ENCODE results near the gene SIGLEC10.
"Not testable (repeated sequence)": the region's sequence is repeated elsewhere in the genome, so short reads cannot be mapped to it uniquely, and the experiment has no call there.

SIGLEC10 gene

GRCh38 chr19:51450730-51451307 is 33.4 kb upstream of the SIGLEC10 start:
- no peak for DNase-seq (ENCODE audit: low read depth in 2 of 2)
- TF ChIP-seq CTCF (IDR thresholded peaks at IDR 0.05; ENCODE audit: low read depth, low read length) = no peak
- H3K4me3 ChIP-seq (replicated peaks in 1 of 2; ENCODE audit: low read depth in 2 of 2, low read length in 2 of 2) = no peak overlapping the region

- TF ChIP-seq CTCF (IDR thresholded peaks at IDR 0.05; ENCODE audit: low read depth, low read length) = no peak
- H3K4me3 ChIP-seq (replicated peaks in 1 of 2; ENCODE audit: low read depth in 2 of 2, low read length in 2 of 2) = no peak overlapping the region
- no peak for DNase-seq (ENCODE audit: low read depth in 2 of 2)
These were observed 31.1 kb upstream of the SIGLEC10 start for GRCh38 chr19:51448411-51449016.

GRCh38 chr19:51448011-51448410 is 30.6 kb upstream of the SIGLEC10 start:
- no peak for TF ChIP-seq CTCF (IDR thresholded peaks at IDR 0.05; ENCODE audit: low read depth, low read length)
- no peak for DNase-seq (ENCODE audit: low read depth in 2 of 2)
- H3K4me3 ChIP-seq (replicated peaks in 1 of 2; ENCODE audit: low read depth in 2 of 2, low read length in 2 of 2) = no peak overlapping the region

- not testable (repeated sequence) for H3K4me3 ChIP-seq (replicated peaks in 1 of 2; ENCODE audit: low read depth in 2 of 2, low read length in 2 of 2); DNase-seq (ENCODE audit: low read depth in 2 of 2)
These were observed 30.1 kb upstream of the SIGLEC10 start for GRCh38 chr19:51447510-51447909.

GRCh38 chr19:51441410-51442390 is 24.3 kb upstream of the SIGLEC10 start:
- no peak for TF ChIP-seq CTCF (IDR thresholded peaks at IDR 0.05; ENCODE audit: low read depth, low read length)
- H3K4me3 ChIP-seq (replicated peaks in 1 of 2; ENCODE audit: low read depth in 2 of 2, low read length in 2 of 2) = no peak overlapping the region
- no peak for DNase-seq (ENCODE audit: low read depth in 2 of 2)

GRCh38 chr19:51440846-51441409 is 23.5 kb upstream of the SIGLEC10 start:
- no peak for DNase-seq (ENCODE audit: low read depth in 2 of 2)
- no peak for TF ChIP-seq CTCF (IDR thresholded peaks at IDR 0.05; ENCODE audit: low read depth, low read length)
- no peak overlapping the region for H3K4me3 ChIP-seq (replicated peaks in 1 of 2; ENCODE audit: low read depth in 2 of 2, low read length in 2 of 2)

- TF ChIP-seq CTCF (IDR thresholded peaks at IDR 0.05; ENCODE audit: low read depth, low read length) = no peak
- H3K4me3 ChIP-seq (replicated peaks in 1 of 2; ENCODE audit: low read depth in 2 of 2, low read length in 2 of 2) = no peak overlapping the region
- no peak for DNase-seq (ENCODE audit: low read depth in 2 of 2)
These were observed 22.6 kb upstream of the SIGLEC10 start for GRCh38 chr19:51440052-51440451.
